ENCODE measurements around the gene SEMA6A.

- TF ChIP-seq, protein P1, sequence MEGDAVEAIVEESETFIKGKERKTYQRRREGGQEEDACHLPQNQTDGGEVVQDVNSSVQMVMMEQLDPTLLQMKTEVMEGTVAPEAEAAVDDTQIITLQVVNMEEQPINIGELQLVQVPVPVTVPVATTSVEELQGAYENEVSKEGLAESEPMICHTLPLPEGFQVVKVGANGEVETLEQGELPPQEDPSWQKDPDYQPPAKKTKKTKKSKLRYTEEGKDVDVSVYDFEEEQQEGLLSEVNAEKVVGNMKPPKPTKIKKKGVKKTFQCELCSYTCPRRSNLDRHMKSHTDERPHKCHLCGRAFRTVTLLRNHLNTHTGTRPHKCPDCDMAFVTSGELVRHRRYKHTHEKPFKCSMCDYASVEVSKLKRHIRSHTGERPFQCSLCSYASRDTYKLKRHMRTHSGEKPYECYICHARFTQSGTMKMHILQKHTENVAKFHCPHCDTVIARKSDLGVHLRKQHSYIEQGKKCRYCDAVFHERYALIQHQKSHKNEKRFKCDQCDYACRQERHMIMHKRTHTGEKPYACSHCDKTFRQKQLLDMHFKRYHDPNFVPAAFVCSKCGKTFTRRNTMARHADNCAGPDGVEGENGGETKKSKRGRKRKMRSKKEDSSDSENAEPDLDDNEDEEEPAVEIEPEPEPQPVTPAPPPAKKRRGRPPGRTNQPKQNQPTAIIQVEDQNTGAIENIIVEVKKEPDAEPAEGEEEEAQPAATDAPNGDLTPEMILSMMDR (IDR thresholded peaks at IDR 0.05), result no peak
- TF ChIP-seq USF1 (IDR thresholded peaks at IDR 0.05; ENCODE audit: borderline replicate concordance, low read depth) (no peak), FOXJ3 (CRISPR knock-in tag; IDR thresholded peaks at IDR 0.05) (no peak), EZH2phosphoT487 (IDR thresholded peaks at IDR 0.05; ENCODE audit: borderline replicate concordance, low read depth) (no peak)
Measured at GRCh38 chr5:116456036-116456435, 118.6 kb downstream of the SEMA6A start.
